Thyroid gland (tissue), 4 donors: ENCODE data around the gene ADAM12. TPM values are rescaled to one million over a fixed set of nuclear protein-coding genes. Genes with fewer than 3 reads are reported as not detected.

Experiments
- DNase-seq, 2 donors: peaks; one replicate each; pipeline ENCODE4 v3.0.0-alpha.2; 2019
- H3K27ac ChIP-seq, 3 donors: fragments of 200-600 bp; sonication (generic); 1 replicate in 2 of 3; 2 replicates in 1 of 3; pipeline ENCODE4 v1.5.1; 2016 to 2019; ENCODE audit warnings: mild to moderate bottlenecking in 1 of 3, moderate library complexity in 1 of 3
- H3K27me3 ChIP-seq: fragments of 200-600 bp; sonication (generic); one replicate; pipeline ENCODE4 v1.5.1; 2019
- H3K36me3 ChIP-seq, 2 donors: fragments of 200-600 bp; sonication (generic); one replicate each; pipeline ENCODE4 v1.5.1; 2016 to 2019
- H3K4me1 ChIP-seq, 2 donors: fragments of 200-600 bp; sonication (generic); one replicate each; pipeline ENCODE4 v1.5.1; 2017 to 2019
- H3K4me3 ChIP-seq, 3 donors: fragments of 200-600 bp; sonication (generic); replicated peaks in 1 of 3; 1 replicate in 2 of 3; 2 replicates in 1 of 3; pipeline ENCODE4 v1.5.1; 2016; ENCODE audit warnings: mild to moderate bottlenecking in 1 of 3
- H3K9me3 ChIP-seq: fragments of 200-600 bp; sonication (generic); one replicate; pipeline ENCODE4 v1.5.1; 2017
- CTCF ChIP-seq, 6 experiments: fragments of 200-600 bp in 3 of 6; fragments of 450-650 bp in 3 of 6; sonication (generic) in 3 of 6; IDR thresholded peaks; one replicate each; pipeline ENCODE4 v1.5.1; 2016 to 2019; ENCODE audit warnings: antibody characterized with exemption in 6 of 6, mild to moderate bottlenecking in 2 of 6, inconsistent platforms in 1 of 6, moderate library complexity in 1 of 6
- POLR2A ChIP-seq, 2 donors: fragments of 450-650 bp; IDR thresholded peaks; one replicate each; pipeline ENCODE4 v1.6.1; 2017; ENCODE audit warnings: antibody characterized with exemption in 2 of 2, mild to moderate bottlenecking in 2 of 2, moderate library complexity in 1 of 2
- WGBS, 2 donors: methylation state at CpG; one replicate each; pipeline ENCODE4 v1.1.5; 2017; 5-methylcytosine and 5-hydroxymethylcytosine counted together
- intact Hi-C: fragments of 100-400 bp; cut with DNase I; formaldehyde crosslinking; loops from one replicate; pipeline ENCODE4 v1.15.1; 2023
- total RNA-seq, 4 donors: library from RNA; depleted of rRNA; stranded (reverse); fragments of >200 nt; gene quantifications; one replicate each; pipeline ENCODE4 v1.2.3, GENCODE V29; 2016

ADAM12 gene
- total RNA-seq, 4 donors from 2014 or later, result 0.20 to 0.94 (median 0.63) TPM

GRCh38 chr10:126301701-126302475 is 86.4 kb downstream of the ADAM12 start:
- Histone ChIP-seq H3K9me3 (no peaks in the 10 kb centered on the region), H3K27ac (no peak overlapping the region), H3K4me1 (no peaks in the 10 kb centered on the region), H3K4me3 (no peak overlapping the region), H3K27me3 (no peaks in the 10 kb centered on the region), H3K36me3 (no peaks in the 10 kb centered on the region)
- intact Hi-C loops, result no loop called here
- TF ChIP-seq POLR2A (IDR thresholded peaks at IDR 0.05), result no peak
- no peak for TF ChIP-seq CTCF (IDR thresholded peaks at IDR 0.05)
- 79% methylated on average over 9 of the region's 9 CpGs for WGBS, 2 donors
- no peak for DNase-seq

- no peaks in the 10 kb centered on the region for H3K36me3 ChIP-seq
- no peaks in the 10 kb centered on the region for H3K27me3 ChIP-seq
- intact Hi-C loops, result no loop called here
- DNase-seq, result no peak
- H3K27ac ChIP-seq, result no peak overlapping the region
- WGBS, 2 donors, result 79% methylated on average over 5 of the region's 5 CpGs
- no peaks in the 10 kb centered on the region for H3K4me1 ChIP-seq
- no peaks in the 10 kb centered on the region for H3K9me3 ChIP-seq
- no peak overlapping the region for H3K4me3 ChIP-seq
- TF ChIP-seq POLR2A (IDR thresholded peaks at IDR 0.05), result no peak
- no peak for TF ChIP-seq CTCF (IDR thresholded peaks at IDR 0.05)
These were observed 93.8 kb downstream of the ADAM12 start for GRCh38 chr10:126294451-126294850.

- WGBS, 2 donors, result 94 to 95% methylated on average over 6 of the region's 6 CpGs
- TF ChIP-seq CTCF (IDR thresholded peaks at IDR 0.05) (no peak), POLR2A (IDR thresholded peaks at IDR 0.05) (no peak)
- Histone ChIP-seq H3K27ac (no peak overlapping the region), H3K36me3 (no peaks in the 10 kb centered on the region), H3K9me3 (no peaks in the 10 kb centered on the region), H3K4me3 (no peak overlapping the region), H3K27me3 (no peaks in the 10 kb centered on the region), H3K4me1 (no peaks in the 10 kb centered on the region)
- intact Hi-C loops, result no loop called here
- no peak for DNase-seq
These were observed 98.0 kb downstream of the ADAM12 start for GRCh38 chr10:126290232-126290631.

GRCh38 chr10:126288547-126289493 is 99.5 kb downstream of the ADAM12 start:
- H3K27ac ChIP-seq, result no peak overlapping the region
- H3K4me1 ChIP-seq, result no peaks in the 10 kb centered on the region
- intact Hi-C loops, result no loop called here
- TF ChIP-seq CTCF (IDR thresholded peaks at IDR 0.05) (no peak), POLR2A (IDR thresholded peaks at IDR 0.05) (no peak)
- no peak for DNase-seq
- H3K4me3 ChIP-seq, result no peak overlapping the region
- no peaks in the 10 kb centered on the region for H3K9me3 ChIP-seq
- WGBS, 2 donors, result 87% methylated on average over 11 to 12 of the region's 16 CpGs
- no peaks in the 10 kb centered on the region for H3K27me3 ChIP-seq
- H3K36me3 ChIP-seq, result no peaks in the 10 kb centered on the region
